Measurements from ENCODE around the gene GAK.
A peak's percentile ranks its signal among the peaks of the same experiment; 100 is the strongest.

GAK gene

GRCh38 chr4:826508-827208 is 105.5 kb downstream of the GAK start:
- no peak for DNase-seq

- no peak for DNase-seq
Measured at GRCh38 chr4:825971-826330, 106.2 kb downstream of the GAK start, which contains the start of gene CPLX1. Gene CPLX1 (minus strand): TSS chr4:826129. CDS start chr4:824522, 1,607 bp downstream.

- peak; percentile 30 for DNase-seq
Measured at GRCh38 chr4:825063-825970, 106.8 kb downstream of the GAK start.

- DNase-seq: no peak
Measured at GRCh38 chr4:824461-825062, 107.6 kb downstream of the GAK start.

- DNase-seq: no peak
Measured at GRCh38 chr4:823761-824460, 108.2 kb downstream of the GAK start.

GRCh38 chr4:823176-823760 is 108.8 kb downstream of the GAK start:
- no peak for DNase-seq

- no peak for DNase-seq
Measured at GRCh38 chr4:822361-823175, 109.5 kb downstream of the GAK start.

GRCh38 chr4:821631-822030 is 110.5 kb downstream of the GAK start:
- DNase-seq: no peak

GRCh38 chr4:821181-821591 is 110.9 kb downstream of the GAK start:
- DNase-seq: no peak

- DNase-seq: no peak
Measured at GRCh38 chr4:820230-821172, 111.6 kb downstream of the GAK start.

GRCh38 chr4:819401-820229 is 112.5 kb downstream of the GAK start:
- no peak for DNase-seq

GRCh38 chr4:818106-818921 is 113.8 kb downstream of the GAK start:
- no peak for DNase-seq

GRCh38 chr4:815464-816146 is 116.5 kb downstream of the GAK start:
- DNase-seq: no peak

- no peak for DNase-seq
Measured at GRCh38 chr4:814312-814850, 117.7 kb downstream of the GAK start.

- DNase-seq: no peak
Measured at GRCh38 chr4:813900-814299, 118.2 kb downstream of the GAK start.

GRCh38 chr4:808860-809570 is 123.1 kb downstream of the GAK start:
- DNase-seq: no peak

GRCh38 chr4:807792-808191 is 124.3 kb downstream of the GAK start:
- no peak for DNase-seq
